Choroid plexus epithelial cell (primary cell): ENCODE data around the gene NETO2.
"Not testable (repeated sequence)": the region's sequence is repeated elsewhere in the genome, so short reads cannot be mapped to it uniquely, and the experiment has no call there.

Experiments
- DNase-seq: peaks from one replicate; pipeline ENCODE4 v3.0.0-alpha.2; 2010; ENCODE audit warnings: low read depth
- H3K4me3 ChIP-seq: 2 replicates; pipeline ENCODE4 v1.5.1; 2011; ENCODE audit warnings: low read depth, mild to moderate bottlenecking, control low read depth, low read length, moderate library complexity
- TF ChIP-seq, protein P1 (sequence below): conservative IDR thresholded peaks from 2 replicates; pipeline ENCODE4 v1.5.1; 2011; ENCODE audit warnings: low read depth, mild to moderate bottlenecking, control low read depth, inconsistent platforms, low read length, moderate library complexity

NETO2 gene

DNA sequence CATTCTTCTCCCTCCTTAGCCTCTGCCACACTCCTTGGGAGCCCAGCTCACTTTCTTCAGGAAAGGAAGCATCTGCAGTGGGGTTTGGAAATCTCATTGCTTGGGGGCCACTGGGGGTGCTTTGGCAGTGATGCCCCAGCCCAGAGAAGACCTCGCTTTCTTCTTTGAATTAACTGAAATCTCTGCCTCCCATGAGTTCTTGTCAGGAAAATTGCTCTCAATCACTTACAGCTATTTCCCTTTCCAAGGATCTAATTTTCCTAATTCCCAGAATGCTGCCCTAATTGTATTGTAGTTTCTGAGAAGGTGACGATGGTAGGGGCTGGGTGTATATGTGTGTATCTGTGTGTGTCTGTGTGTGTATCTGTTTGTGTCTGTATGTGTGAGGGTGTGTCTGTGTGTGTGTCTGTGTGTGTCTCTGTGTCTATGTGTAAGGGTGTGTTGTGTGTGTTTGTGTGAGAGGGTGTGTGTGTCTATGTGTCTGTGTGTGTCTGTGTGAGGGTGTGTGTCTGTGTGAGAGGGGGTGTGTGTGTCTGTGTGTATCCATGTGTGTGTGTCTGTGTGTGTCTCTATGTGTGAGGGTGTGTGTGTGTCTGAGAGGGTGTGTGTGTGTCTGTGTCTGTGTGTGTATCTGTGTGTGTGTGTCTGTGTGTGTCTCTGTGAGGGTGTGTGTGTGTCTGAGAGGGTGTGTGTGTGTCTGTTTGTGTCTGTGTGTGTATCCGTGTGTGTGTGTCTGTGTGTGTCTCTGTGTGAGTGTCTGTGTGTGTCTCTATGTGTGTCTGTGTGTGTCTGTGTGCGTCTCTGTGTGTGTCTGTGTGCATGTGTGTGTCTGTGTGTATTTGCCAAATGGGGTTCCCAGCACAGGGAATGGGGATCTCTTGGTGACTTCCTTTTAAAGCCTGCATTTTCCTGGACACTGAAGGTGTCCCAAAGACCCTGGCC lies 86.8 kb downstream of the NETO2 start:
- TF ChIP-seq, protein P1, sequence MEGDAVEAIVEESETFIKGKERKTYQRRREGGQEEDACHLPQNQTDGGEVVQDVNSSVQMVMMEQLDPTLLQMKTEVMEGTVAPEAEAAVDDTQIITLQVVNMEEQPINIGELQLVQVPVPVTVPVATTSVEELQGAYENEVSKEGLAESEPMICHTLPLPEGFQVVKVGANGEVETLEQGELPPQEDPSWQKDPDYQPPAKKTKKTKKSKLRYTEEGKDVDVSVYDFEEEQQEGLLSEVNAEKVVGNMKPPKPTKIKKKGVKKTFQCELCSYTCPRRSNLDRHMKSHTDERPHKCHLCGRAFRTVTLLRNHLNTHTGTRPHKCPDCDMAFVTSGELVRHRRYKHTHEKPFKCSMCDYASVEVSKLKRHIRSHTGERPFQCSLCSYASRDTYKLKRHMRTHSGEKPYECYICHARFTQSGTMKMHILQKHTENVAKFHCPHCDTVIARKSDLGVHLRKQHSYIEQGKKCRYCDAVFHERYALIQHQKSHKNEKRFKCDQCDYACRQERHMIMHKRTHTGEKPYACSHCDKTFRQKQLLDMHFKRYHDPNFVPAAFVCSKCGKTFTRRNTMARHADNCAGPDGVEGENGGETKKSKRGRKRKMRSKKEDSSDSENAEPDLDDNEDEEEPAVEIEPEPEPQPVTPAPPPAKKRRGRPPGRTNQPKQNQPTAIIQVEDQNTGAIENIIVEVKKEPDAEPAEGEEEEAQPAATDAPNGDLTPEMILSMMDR, result no peak
- DNase-seq, result no peak
- H3K4me3 ChIP-seq, result no peak overlapping the region

DNA sequence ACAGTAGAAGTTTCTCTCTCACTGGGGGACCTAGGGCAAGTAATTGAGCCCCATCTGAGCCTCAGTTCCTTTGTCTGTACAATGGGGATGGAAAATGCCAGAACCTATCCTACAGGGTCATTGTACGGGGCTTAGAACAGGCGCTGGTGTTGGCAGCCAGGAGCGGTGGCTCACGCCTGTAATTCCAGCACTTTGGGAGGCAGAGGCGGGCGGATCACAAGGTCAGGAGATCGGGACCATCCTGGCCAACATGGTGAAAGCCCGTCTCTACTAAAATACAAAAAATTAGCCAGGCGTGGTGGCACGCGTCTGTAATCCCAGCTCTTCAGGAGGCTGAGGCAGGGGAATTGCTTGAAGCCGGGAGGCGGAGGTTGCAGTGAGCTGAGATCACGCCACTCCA lies 87.7 kb downstream of the NETO2 start:
- not testable (repeated sequence) for H3K4me3 ChIP-seq, DNase-seq

DNA sequence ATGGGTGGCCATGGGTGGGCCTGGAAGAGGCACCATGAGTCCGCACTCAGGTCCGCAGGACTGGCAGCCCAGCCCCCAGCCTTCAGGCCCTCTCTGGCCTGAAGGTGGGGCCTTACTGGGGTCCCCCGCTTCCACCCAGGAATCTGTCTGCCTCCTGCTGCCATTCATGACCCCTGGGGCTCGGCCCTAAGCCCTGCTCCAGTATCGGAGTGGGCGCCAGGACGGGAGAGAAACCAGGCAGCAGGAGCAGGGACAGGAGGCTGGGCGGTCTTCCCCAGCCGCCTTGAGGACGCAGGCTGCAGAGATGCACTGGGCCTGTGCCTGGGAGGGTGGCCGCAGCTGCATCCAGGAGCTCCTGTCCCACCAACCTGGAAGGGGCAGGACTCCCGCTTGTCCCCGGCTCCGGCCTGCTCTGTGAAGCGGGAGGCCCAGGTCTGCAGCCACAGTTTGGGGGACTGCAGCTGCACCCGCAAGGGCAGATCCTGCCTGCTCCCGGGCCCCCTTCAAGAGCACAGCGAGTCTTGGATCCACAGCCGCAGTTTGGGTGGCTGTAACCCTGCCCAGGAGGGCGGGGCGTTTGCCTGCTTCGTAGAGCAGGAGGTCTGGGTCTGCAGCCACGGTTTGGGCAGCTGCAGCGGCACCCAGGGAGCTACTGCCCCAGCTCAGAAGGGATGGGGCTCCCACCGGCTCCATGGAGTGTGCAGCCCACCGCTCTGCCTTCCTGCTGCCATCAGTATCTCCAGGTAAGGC lies 88.4 kb downstream of the NETO2 start:
- H3K4me3 ChIP-seq, result no peak overlapping the region
- TF ChIP-seq, protein P1, result no peak
- DNase-seq, result no peak

DNA sequence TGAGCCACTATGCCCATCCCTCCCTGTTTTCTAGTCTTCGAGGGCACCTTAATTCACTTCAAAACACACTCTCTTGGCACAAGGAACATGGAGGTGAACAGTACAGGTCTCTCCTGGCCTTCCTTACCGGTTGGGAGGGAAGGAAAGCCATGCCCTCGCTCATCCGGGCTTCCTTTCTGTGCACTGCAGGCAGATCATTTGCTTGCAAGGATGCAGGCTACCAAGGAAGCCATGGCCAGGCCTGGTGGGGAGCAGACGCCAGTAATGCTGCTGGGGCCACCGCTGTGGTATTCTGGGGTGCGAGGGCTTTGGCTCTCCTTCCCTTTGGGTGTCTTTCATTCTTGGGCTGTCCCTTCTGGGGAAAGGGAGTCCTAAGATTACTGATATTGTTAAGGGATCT lies 89.4 kb downstream of the NETO2 start:
- TF ChIP-seq, protein P1, result no peak
- no peak overlapping the region for H3K4me3 ChIP-seq
- DNase-seq, result no peak

DNA sequence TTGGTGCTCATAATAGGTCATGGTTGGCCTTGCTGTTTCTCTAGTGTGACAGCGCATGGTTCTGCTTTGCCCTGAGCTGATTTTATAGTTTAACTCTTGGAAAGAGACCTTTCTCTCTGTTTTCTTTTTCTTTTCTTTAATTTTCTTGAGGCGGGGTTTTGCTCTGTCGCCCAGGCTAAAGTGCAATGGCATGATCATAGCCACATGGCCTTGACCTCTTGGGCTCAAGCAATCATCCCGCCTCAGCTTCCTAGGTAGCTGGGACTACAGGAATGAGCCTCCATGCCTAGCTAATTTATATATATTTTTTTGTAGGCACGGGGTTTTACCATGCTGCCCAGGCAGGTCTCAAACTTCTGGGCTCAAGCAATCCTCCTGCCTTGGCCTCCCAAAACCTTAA lies 89.8 kb downstream of the NETO2 start:
- no peak overlapping the region for H3K4me3 ChIP-seq
- TF ChIP-seq, protein P1, result no peak
- DNase-seq, result no peak

DNA sequence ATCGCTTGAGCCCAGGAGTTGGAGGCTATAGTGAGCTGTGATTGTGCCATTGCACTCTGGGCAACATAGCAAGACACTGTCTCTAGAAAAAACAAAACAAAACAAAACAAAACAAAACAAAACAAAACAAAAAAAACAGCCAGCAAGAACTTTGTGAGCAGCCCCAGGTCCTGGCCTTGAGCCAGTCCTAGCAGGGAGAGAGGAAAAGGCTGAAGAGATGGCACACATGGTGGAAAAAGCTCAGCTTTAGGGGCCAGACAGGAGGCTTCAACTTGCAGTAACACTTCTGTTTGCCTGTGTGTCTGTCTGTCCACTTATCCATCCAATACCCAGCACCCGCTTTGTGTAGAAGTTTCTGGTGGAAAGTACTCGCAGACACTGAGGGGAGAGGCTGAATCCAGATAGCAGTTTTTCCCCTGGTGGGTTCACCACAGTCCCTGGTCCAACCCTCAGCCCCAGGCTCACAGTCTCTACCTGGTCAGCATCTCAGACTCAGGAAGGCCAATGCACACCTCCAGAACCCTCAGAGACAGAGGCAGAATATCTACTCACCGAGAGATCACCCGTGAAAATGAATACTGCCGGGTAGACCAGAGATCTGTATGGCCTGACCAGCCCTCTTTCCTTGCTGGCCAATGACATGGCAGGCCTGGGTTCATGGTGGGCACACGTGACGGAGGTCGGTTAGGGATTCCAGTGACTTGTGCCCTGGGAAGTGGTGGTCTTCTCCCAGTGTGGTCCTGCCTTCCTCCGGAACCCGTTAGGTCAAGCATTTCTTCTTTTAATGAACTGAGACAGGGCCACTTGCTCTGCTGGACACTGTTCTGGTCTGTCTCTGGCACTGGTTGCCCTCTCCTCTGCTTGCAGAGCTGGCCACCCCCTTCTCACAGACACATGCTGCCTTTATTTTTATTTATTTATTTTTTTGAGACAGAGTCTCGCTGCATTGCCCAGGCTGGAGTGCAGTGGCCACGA lies 90.8 kb downstream of the NETO2 start:
- H3K4me3 ChIP-seq, result no peak overlapping the region
- TF ChIP-seq, protein P1, result no peak
- peak; percentile 23 for DNase-seq

DNA sequence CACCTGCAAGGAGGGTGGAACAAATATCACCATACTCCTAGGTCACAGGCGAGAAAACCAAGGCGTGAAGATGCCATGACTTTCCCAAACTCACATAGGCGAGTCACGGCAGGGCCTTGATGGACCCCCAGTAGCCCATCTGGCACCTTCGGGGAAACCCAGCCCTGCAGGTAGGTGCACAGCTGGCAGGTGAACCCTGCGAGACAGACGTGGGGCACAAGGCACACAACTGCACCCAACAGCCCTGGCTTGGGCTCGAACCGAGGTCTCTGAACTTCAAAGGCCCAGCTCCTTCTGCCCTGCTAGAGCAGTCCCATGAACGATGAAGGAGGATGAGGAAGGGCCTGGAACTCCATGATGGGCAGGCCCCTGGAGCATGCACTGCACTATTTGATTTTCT lies 92.7 kb downstream of the NETO2 start:
- DNase-seq, result no peak
- TF ChIP-seq, protein P1, result no peak
- H3K4me3 ChIP-seq, result no peak overlapping the region
